Memory B cell (primary cell): ENCODE measurements around the gene OR9A2.

Experiments
- ATAC-seq: fragments of 150-1000 bp; cut with Tn5 transposase; 2 replicates; pipeline ENCODE4 v1.10.0; 2021; ENCODE audit warnings: low read depth, mild to moderate bottlenecking, moderate library complexity
- DNase-seq, 2 donors: peaks; one replicate each; pipeline ENCODE4 v3.0.0; 2022; ENCODE audit warnings: low spot score in 2 of 2
- H3K27ac Mint-ChIP-seq: one replicate; pipeline ENCODE4 v1.8.0; 2022; ENCODE audit warnings: mild to moderate bottlenecking, moderate library complexity, mixed read lengths
- H3K27me3 Mint-ChIP-seq: one replicate; pipeline ENCODE4 v1.8.0; 2022; ENCODE audit warnings: mixed read lengths
- H3K36me3 Mint-ChIP-seq: one replicate; pipeline ENCODE4 v1.8.0; 2022; ENCODE audit warnings: mild to moderate bottlenecking, mixed read lengths
- H3K4me1 Mint-ChIP-seq: one replicate; pipeline ENCODE4 v1.8.0; 2022; ENCODE audit warnings: mixed read lengths
- H3K4me3 Mint-ChIP-seq: one replicate; pipeline ENCODE4 v1.8.0; 2022; ENCODE audit warnings: mild to moderate bottlenecking, moderate library complexity, mixed read lengths
- H3K9me3 Mint-ChIP-seq: one replicate; pipeline ENCODE4 v1.8.0; 2022; ENCODE audit warnings: mixed read lengths

Gene OR9A2

DNA sequence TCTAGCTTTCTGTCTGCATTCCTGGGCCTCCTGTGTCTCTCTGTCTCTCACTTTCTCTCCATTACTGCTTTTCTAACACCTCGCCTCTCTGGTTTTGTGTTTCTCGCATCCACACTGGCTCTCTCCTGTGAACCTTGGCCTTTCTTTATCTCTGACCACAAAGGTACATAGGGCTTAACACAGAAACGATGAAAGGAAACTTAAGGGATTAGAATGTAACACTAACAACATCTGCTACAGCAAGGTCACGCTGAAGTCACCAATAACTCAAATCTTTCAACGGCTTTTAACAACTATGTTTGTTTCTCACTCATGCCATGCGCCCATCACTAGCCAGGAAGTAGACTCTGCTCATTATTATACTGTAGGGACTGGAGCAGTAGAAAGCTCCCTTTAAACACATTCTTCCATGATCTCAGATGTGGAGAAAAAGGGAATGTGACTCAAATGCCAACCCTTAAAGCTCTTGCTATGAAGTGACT lies 15.9 kb upstream of the OR9A2 start:
- Mint-ChIP-seq H3K4me1 (peaks cover 26% of the 10 kb centered on the region), H3K9me3 (no peaks in the 10 kb centered on the region), H3K4me3 (no peak overlapping the region), H3K27me3 (no peaks in the 10 kb centered on the region), H3K27ac (no peak overlapping the region), H3K36me3 (no peaks in the 10 kb centered on the region)
- no peak for DNase-seq
- ATAC-seq, result no peak

DNA sequence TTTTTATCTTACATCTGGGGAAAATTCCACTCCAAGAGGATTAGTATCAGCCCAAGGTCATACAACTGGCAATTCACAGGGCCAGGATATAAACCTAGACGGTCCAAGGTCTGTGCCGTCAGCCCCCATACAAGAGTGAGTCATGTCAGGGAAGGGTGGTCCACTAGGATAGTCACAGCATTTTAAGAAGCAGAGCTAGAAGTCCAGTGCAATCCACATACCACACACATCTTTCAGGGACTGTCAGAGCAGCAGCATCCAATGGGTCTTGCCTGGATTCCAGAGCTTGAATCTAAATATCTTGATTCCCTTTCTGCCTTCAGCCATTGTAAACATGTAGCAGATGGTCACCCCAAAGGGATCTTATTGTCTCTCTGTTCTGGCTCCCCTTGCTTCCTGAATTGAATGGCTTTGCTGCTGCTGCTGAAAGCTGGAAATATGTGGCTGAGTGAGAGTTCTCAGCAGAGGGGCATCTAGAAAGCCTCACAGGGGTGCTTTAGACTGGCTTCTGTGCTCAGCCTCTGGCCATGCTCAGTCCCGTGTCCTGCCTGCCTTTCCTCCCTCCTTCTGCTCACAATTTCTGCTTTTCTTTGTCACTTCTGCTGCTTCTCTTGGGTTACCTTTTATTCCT lies 15.3 kb upstream of the OR9A2 start:
- no peak overlapping the region for H3K27ac Mint-ChIP-seq
- H3K36me3 Mint-ChIP-seq, result no peaks in the 10 kb centered on the region
- no peaks in the 10 kb centered on the region for H3K27me3 Mint-ChIP-seq
- DNase-seq (no peak), ATAC-seq (no peak)
- H3K4me3 Mint-ChIP-seq, result no peak overlapping the region
- peaks cover 24% of the 10 kb centered on the region for H3K4me1 Mint-ChIP-seq
- H3K9me3 Mint-ChIP-seq, result no peaks in the 10 kb centered on the region

DNA sequence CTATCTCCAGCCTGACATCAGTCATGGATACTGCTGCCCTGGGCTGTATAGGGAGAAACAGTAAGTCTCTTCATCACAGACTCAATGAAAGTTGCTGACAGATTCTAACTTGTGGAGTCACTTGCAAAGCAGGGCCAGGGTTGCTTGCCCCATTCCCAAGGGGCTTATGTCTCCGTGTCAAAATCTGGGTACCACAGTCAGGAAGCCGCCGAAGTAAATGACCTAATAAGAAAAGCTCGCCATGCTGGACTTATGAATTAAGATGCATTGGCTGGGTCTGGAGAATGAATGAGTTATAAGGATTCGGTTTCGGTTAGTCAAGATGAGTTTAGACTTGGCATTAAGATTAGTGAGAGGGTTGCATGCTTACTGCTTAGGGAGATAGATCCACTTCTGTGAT lies 14.4 kb upstream of the OR9A2 start:
- Mint-ChIP-seq H3K27ac (no peak overlapping the region), H3K4me1 (peaks cover 15% of the 10 kb centered on the region), H3K36me3 (no peaks in the 10 kb centered on the region), H3K27me3 (no peaks in the 10 kb centered on the region), H3K9me3 (no peaks in the 10 kb centered on the region), H3K4me3 (no peak overlapping the region)
- DNase-seq (no peak), ATAC-seq (no peak)

DNA sequence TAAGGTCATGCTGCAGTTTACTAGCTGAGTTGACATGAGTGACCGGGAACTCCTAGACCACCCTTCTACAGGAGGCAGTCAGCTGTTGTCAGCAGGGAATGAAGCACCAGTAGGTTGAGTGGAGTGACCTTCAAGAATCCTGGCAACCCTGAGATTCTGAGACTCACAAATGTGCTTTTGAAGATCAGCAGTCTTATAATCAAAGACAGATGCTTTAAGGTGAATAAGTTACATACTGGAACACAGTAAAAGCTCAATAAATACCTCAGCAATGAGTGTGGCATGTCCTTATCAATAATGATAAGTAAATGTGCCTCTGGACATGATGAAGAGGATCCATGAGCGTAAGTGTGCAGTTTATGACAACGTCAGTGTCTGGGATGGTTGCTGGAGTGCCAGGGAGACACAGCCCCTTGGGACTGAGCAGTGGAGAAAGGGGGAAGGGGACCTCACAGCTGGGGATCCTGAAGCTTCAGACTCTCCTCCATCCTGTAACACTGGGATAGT lies 13.3 kb upstream of the OR9A2 start:
- H3K27ac Mint-ChIP-seq, result no peak overlapping the region
- no peak overlapping the region for H3K4me3 Mint-ChIP-seq
- H3K4me1 Mint-ChIP-seq, result peaks cover 10% of the 10 kb centered on the region
- H3K27me3 Mint-ChIP-seq, result no peaks in the 10 kb centered on the region
- H3K36me3 Mint-ChIP-seq, result no peaks in the 10 kb centered on the region
- no peak for DNase-seq
- H3K9me3 Mint-ChIP-seq, result peaks cover 3% of the 10 kb centered on the region
- no peak for ATAC-seq

DNA sequence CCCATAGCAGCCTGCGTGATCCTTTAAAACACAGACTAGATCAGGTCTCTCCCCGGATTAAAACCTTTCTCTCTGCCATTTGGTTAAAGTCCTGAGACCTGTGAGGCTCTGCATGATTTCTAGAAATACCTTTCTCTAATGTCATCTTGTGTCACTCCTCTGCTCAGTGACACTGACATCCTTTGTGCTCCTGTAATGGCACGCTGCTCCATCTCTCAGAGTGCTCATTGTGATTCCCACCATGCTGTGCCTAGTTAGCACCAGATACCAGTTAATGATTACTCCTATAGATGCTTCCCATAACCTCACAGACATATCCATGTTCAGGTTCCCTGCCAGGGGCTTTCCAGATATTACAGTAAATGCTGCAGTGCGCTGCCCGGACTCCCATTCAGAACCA lies 11.7 kb upstream of the OR9A2 start:
- peaks cover 8% of the 10 kb centered on the region for H3K36me3 Mint-ChIP-seq
- no peak for ATAC-seq
- H3K9me3 Mint-ChIP-seq, result peaks cover 12% of the 10 kb centered on the region
- H3K4me1 Mint-ChIP-seq, result peaks cover 10% of the 10 kb centered on the region
- no peaks in the 10 kb centered on the region for H3K27me3 Mint-ChIP-seq
- no peak overlapping the region for H3K4me3 Mint-ChIP-seq
- H3K27ac Mint-ChIP-seq, result no peak overlapping the region
- no peak for DNase-seq

DNA sequence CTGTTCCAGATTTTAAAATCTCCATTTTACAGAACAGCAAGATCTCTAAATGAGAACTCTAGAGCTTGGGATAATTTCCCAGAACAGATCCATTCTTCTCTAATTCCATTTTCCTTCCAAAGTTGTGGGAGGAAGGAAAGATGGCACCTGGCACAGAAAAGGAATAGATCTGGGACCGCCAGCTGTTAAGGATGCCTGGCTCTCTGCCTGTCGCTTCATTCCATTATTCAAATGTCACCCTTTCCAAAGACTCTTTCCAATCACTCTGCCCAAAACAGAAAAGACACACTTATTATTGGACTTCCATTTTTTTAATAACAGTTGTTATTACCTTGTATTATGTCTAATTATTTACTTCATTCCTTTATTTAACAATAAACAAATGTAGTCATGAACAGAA lies 751 bp upstream of the OR9A2 start:
- Mint-ChIP-seq H3K4me3 (no peak overlapping the region), H3K27ac (no peak overlapping the region), H3K27me3 (peaks cover 3% of the 10 kb centered on the region), H3K4me1 (peaks cover 3% of the 10 kb centered on the region), H3K36me3 (no peaks in the 10 kb centered on the region), H3K9me3 (no peaks in the 10 kb centered on the region)
- no peak for DNase-seq
- no peak for ATAC-seq

DNA sequence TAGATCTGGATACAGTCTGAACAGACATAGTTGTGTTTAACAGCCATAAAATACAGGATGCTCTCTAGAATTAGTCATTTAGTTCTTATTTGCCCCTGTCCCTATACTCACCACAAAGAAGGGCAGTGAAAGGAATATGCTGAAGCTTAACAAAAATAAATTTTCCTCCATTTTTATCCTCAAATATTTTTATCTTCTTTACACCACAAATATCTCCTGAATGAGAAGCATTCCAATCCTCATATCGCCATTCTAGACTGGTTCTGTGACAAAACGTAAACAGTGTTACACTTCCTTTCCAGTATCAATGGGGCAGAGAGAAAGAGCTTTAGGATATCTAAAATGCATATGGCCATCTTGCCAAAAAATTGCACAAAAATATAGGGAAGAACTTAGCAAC lies 1.6 kb downstream of the OR9A2 start:
- H3K27ac Mint-ChIP-seq, result no peak overlapping the region
- H3K4me3 Mint-ChIP-seq, result no peak overlapping the region
- no peaks in the 10 kb centered on the region for H3K9me3 Mint-ChIP-seq
- no peaks in the 10 kb centered on the region for H3K36me3 Mint-ChIP-seq
- no peaks in the 10 kb centered on the region for H3K4me1 Mint-ChIP-seq
- ATAC-seq (no peak), DNase-seq (no peak)
- peaks cover 3% of the 10 kb centered on the region for H3K27me3 Mint-ChIP-seq

DNA sequence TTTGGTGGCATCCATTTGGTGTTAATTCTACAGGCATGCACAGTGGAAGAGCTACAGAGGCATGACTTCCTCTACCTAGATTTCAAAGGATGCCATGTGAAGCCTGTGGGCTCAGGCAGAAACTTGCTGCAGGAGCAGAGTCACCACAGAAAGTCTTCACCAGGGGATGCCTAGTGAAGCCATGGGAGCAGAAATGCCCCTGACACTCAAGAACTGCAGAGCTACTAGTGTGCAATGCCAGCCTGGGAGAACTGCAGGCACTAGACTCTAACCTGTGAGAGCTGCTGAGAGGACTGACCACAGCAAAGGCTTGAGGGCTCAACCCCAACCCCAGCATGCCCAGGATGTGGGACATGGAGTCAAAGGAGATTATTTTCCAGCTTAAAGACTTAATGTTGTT lies 3.9 kb downstream of the OR9A2 start:
- Mint-ChIP-seq H3K27ac (no peak overlapping the region), H3K27me3 (peaks cover 3% of the 10 kb centered on the region), H3K4me3 (no peak overlapping the region), H3K4me1 (peaks cover 3% of the 10 kb centered on the region), H3K9me3 (peaks cover 3% of the 10 kb centered on the region), H3K36me3 (peaks cover 3% of the 10 kb centered on the region)
- no peak for DNase-seq
- ATAC-seq, result no peak

DNA sequence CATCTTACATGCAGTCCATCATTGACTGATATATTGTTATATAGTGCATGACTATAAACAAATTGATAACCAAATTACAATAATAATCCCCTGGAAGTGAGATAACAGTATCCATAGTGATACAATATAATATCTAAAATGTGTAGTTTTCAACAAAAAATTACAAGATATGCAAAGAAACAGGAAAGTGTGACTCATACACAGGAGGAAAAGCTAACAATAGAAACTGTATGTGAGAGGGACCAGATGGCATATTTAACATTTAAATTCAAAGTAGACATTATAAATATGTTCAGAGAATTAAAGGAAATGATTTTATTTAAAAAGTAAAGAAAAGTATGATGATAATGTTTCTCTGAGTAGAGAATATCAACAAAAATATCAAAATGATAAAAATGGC lies 8.0 kb downstream of the OR9A2 start:
- Mint-ChIP-seq H3K9me3 (peaks cover 3% of the 10 kb centered on the region), H3K4me1 (peaks cover 38% of the 10 kb centered on the region), H3K36me3 (peaks cover 3% of the 10 kb centered on the region), H3K27ac (no peak overlapping the region), H3K4me3 (no peak overlapping the region), H3K27me3 (no peaks in the 10 kb centered on the region)
- DNase-seq, result no peak
- ATAC-seq, result no peak

DNA sequence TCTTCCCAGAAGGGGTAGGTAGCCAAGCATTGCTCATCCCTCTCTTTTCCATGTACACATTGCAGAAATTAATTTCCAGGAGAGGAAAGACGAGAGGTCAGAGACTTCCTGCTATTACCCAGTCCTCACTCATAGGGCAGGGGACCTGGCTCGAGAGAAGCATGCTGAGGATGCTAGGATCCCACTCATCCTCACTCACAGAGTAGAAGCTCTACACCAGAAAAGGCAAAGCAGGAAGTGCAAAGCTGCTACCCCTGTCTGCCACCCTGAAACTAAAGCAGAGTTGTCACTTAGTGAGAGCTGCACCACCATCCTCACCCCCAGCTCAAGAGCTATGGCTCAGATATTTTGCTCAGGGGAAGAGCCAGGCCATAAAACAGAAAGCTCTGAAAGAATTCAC lies 9.9 kb downstream of the OR9A2 start:
- Mint-ChIP-seq H3K4me3 (no peak overlapping the region), H3K27me3 (no peaks in the 10 kb centered on the region), H3K9me3 (peaks cover 5% of the 10 kb centered on the region), H3K36me3 (peaks cover 5% of the 10 kb centered on the region), H3K4me1 (peaks cover 53% of the 10 kb centered on the region), H3K27ac (peak overlapping the region; percentile 83)
- ATAC-seq (peak; percentile 33), DNase-seq (no peak)

DNA sequence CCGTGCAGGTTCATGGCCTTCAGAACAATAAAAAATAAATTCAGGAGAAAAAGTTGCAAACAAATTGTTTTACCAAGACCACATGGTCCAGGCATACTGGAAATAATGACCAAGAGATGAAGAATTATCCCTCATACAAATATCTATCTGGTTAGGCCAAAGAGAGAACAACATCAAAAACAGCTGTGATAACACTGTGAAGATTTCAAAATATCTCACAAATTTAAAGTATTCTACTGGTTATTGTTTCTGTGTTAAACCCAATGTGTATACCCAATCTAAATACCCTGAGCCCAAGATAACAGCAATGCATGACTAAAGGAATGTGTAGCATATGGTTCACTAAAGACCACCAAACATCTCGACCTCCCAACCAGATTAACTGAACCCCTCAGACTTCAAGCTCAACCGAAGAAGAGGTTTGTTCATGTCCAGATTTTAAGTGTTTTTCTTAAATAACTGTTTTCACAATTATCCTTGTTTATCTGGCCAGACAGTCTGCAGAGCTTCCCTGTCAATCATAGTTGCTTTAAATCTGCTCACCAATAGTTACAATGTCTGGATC lies 10.9 kb downstream of the OR9A2 start:
- Mint-ChIP-seq H3K4me3 (no peak overlapping the region), H3K36me3 (peaks cover 5% of the 10 kb centered on the region), H3K27me3 (no peaks in the 10 kb centered on the region), H3K4me1 (peaks cover 53% of the 10 kb centered on the region), H3K9me3 (peaks cover 5% of the 10 kb centered on the region), H3K27ac (peak overlapping the region; percentile 83)
- no peak for DNase-seq
- no peak for ATAC-seq

DNA sequence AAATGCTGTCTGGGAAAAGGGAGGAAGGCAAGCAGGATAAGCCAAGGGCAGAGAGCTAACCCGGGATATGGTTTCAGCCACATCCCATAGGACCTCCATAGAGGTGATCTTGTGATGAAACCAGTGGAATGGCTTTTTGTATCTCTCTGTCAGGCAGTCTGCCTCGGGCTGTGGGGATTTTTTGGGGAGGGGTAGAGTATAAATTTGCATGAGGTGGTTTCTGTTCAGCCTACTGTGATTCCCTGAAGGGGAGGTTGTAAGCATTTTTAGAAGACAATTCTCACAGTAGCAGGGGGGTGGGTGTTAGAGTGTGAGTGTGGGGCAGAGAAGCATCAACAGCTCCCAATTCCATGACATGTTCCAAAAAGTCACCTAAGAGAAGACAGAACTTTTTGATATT lies 11.8 kb downstream of the OR9A2 start:
- Mint-ChIP-seq H3K4me3 (peak overlapping the region; percentile 41), H3K27ac (peak overlapping the region; percentile 83), H3K27me3 (no peaks in the 10 kb centered on the region), H3K36me3 (peaks cover 5% of the 10 kb centered on the region), H3K4me1 (peaks cover 57% of the 10 kb centered on the region), H3K9me3 (peaks cover 5% of the 10 kb centered on the region)
- DNase-seq, result peak in 1 of 2 donors; percentile 46
- peak; percentile 95 for ATAC-seq

DNA sequence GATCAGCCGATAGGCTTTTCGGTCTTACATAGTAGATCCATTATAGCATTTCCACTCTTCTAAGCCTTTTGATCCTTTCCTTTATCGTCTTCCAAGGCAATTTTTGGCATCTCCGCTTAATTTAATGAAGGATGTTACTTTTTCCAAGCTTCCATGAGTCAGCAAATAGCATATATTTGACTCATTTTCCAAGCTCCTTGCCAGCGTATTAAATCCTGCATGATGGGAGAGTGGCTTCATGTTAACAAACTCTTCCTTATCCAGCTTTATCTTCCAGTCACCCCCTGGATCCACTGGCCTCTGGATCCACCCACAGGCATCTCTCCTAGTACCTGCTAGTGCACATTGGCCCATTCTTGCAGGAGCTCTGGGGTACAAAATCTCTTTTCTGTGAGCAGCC lies 13.0 kb downstream of the OR9A2 start:
- Mint-ChIP-seq H3K9me3 (peaks cover 2% of the 10 kb centered on the region), H3K4me1 (peaks cover 64% of the 10 kb centered on the region), H3K4me3 (no peak overlapping the region), H3K36me3 (peaks cover 2% of the 10 kb centered on the region), H3K27me3 (no peaks in the 10 kb centered on the region), H3K27ac (peak overlapping the region; percentile 4)
- no peak for DNase-seq
- no peak for ATAC-seq

DNA sequence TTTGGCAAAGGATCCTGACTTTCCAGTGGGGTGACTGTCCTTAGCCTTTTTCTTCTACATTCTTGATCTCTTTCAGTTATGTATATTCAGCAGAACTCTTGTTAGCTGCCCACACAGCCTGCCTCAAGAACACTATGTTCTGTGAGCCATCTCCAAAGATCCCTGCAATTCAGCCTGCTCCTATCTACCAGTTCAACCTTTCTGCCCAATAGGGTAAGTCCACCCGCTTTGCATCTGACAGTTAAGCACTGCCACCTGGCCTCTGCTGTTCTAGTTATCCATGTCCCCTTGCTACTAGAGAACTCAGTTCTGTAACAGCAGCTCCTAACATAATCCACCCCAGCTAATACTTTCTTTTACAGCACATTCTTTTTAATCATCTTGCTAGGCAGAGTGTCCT lies 13.5 kb downstream of the OR9A2 start:
- peaks cover 2% of the 10 kb centered on the region for H3K9me3 Mint-ChIP-seq
- DNase-seq (no peak), ATAC-seq (no peak)
- H3K4me1 Mint-ChIP-seq, result peaks cover 65% of the 10 kb centered on the region
- H3K4me3 Mint-ChIP-seq, result no peak overlapping the region
- peak overlapping the region; percentile 4 for H3K27ac Mint-ChIP-seq
- peaks cover 2% of the 10 kb centered on the region for H3K36me3 Mint-ChIP-seq
- no peaks in the 10 kb centered on the region for H3K27me3 Mint-ChIP-seq

DNA sequence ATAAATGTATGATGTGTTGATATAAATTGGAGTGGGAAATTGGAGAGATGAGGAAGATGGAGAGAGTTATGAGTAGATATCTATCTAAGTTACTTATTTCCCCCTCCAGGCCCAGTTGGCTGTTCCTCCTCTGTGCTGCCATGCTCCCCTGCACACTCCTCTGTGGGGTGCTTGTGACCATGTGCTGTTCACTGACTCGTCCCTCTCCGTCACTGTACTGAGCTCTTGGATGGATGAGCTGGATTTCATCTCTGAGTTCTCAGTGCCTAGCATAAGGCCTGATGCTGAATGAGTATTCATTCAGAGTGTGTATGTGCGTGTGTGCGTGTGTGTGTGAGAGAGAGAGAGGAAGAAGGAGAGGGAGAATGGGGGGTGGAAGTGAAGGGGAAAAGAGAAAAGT lies 14.5 kb downstream of the OR9A2 start:
- no peak for ATAC-seq
- no peak for DNase-seq
- Mint-ChIP-seq H3K9me3 (peaks cover 2% of the 10 kb centered on the region), H3K27me3 (peaks cover 1% of the 10 kb centered on the region), H3K4me1 (peaks cover 65% of the 10 kb centered on the region), H3K4me3 (no peak overlapping the region), H3K36me3 (peaks cover 2% of the 10 kb centered on the region), H3K27ac (peak overlapping the region; percentile 51)
